ENCODE data around the gene RPRD1B. TPM values are rescaled to one million over a fixed set of nuclear protein-coding genes. Genes with fewer than 3 reads are reported as not detected.

The RPRD1B gene
- total RNA-seq, 2 donors from 2014 or later, result 22.1 to 29.6 TPM

GRCh38 chr20:38072898-38073297, 39.4 kb downstream of the RPRD1B start:
- Mint-ChIP-seq H3K4me3 (no peak overlapping the region), H3K27me3 (ENCODE audit: insufficient read depth) (no peaks in the 10 kb centered on the region), H3K27ac (no peak overlapping the region), H3K4me1 (peaks cover 17% of the 10 kb centered on the region), H3K36me3 (ENCODE audit: low read depth) (peaks cover 46% of the 10 kb centered on the region), H3K9me3 (no peaks in the 10 kb centered on the region)
- peaks cover 5% of the 10 kb centered on the region for H3K4me1 ChIP-seq (ENCODE audit: control insufficient read depth, insufficient read depth, low read length)
- no peak for DNase-seq
- no peak overlapping the region for H3K27ac ChIP-seq (ENCODE audit: low read depth, low read length)
- no peak overlapping the region for H3K4me3 ChIP-seq (ENCODE audit: low read length)
- TF ChIP-seq CTCF (conservative IDR thresholded peaks at IDR 0.05), result no peak
- no peaks in the 10 kb centered on the region for H3K27me3 ChIP-seq (ENCODE audit: control insufficient read depth, insufficient read depth, low read length, poor library complexity, severe bottlenecking)
- no peak overlapping the region for H3K9ac ChIP-seq (ENCODE audit: extremely low read depth, low read length, poor library complexity, severe bottlenecking)
- H3K9me3 ChIP-seq (ENCODE audit: control insufficient read depth, low read length), result no peaks in the 10 kb centered on the region
- WGBS, 2 experiments (ENCODE audit: insufficient coverage in 1 of 2, insufficient read length in 1 of 2), result 69 to 86% methylated on average over 1 of the region's 1 CpG
- peaks cover 67% of the 10 kb centered on the region for H3K36me3 ChIP-seq (ENCODE audit: control insufficient read depth, insufficient read depth, low read length)

DNA sequence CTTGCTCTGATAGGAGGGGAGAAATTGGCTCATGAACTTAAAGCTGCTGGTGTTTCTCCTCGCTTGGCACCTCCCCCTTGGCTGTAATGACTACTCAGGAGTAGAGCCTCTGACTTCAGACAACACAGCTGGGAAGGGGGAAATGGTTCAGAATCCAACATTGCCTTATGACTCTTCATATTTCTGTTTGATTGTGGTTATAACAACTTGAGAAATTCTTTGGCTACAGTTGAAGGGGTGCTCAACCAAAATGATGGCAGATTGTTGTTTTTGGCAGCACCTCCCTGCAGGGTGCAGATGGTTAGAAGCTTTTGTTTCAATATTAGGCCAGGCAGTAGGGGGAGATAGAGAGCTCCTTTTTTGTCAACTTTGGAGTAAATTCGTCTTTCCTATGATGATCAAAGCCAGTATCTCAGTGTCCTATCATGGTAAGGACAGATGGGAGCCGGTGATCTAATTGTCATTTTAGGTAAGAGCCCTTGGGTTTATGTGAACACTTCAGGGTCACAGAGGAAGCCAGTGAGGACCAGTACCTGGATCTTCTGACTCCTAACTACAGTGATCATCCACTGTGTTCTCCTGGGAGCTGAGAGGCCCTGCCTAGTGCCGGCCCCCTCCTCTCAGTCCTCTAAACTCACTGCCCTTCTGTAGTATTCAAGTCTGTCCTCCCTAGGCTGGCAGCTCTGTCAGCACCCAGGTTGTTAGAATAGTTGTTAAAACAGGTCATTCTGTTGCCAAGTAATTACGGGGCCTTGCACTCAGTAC, 39.9 kb downstream of the RPRD1B start:
- 67 to 69% methylated on average over 4 to 5 of the region's 5 CpGs for WGBS, 2 experiments (ENCODE audit: insufficient coverage in 1 of 2, insufficient read length in 1 of 2)
- peaks cover 47% of the 10 kb centered on the region for H3K36me3 Mint-ChIP-seq (ENCODE audit: low read depth)

More for the DNA sequence above, 39.9 kb downstream of the RPRD1B start:
- no peak overlapping the region for H3K4me3 ChIP-seq (ENCODE audit: low read length)
- H3K27me3 ChIP-seq (ENCODE audit: control insufficient read depth, insufficient read depth, low read length, poor library complexity, severe bottlenecking), result no peaks in the 10 kb centered on the region
- H3K4me1 ChIP-seq (ENCODE audit: control insufficient read depth, insufficient read depth, low read length), result peaks cover 5% of the 10 kb centered on the region
- H3K4me3 Mint-ChIP-seq, result no peak overlapping the region
- no peaks in the 10 kb centered on the region for H3K9me3 Mint-ChIP-seq
- no peaks in the 10 kb centered on the region for H3K27me3 Mint-ChIP-seq (ENCODE audit: insufficient read depth)
- H3K27ac Mint-ChIP-seq, result no peak overlapping the region
- peaks cover 20% of the 10 kb centered on the region for H3K4me1 Mint-ChIP-seq
- DNase-seq, result peak; percentile 76
- no peaks in the 10 kb centered on the region for H3K9me3 ChIP-seq (ENCODE audit: control insufficient read depth, low read length)
- H3K27ac ChIP-seq (ENCODE audit: low read depth, low read length), result no peak overlapping the region
- no peak overlapping the region for H3K9ac ChIP-seq (ENCODE audit: extremely low read depth, low read length, poor library complexity, severe bottlenecking)
- TF ChIP-seq CTCF (conservative IDR thresholded peaks at IDR 0.05), result peak; percentile 93
- H3K36me3 ChIP-seq (ENCODE audit: control insufficient read depth, insufficient read depth, low read length), result peaks cover 66% of the 10 kb centered on the region

All from endodermal cell (in vitro differentiated cells).